HG03342 (cell line): ENCODE data around the gene CTNNBL1.

Experiments used
- ATAC-seq: cut with Tn5 transposase; IDR thresholded peaks from one replicate; pipeline ENCODE4 v1.9.1; 2021; ENCODE audit warnings: mild to moderate bottlenecking, moderate library complexity; ENCODE audit not compliant: unreplicated experiment

CTNNBL1 gene

GRCh38 chr20:37775200-37775599 is 81.4 kb downstream of the CTNNBL1 start:
- no peak for ATAC-seq

GRCh38 chr20:37776049-37776448 is 82.2 kb downstream of the CTNNBL1 start:
- no peak for ATAC-seq

GRCh38 chr20:37776526-37776925 is 82.7 kb downstream of the CTNNBL1 start:
- ATAC-seq: no peak

DNA sequence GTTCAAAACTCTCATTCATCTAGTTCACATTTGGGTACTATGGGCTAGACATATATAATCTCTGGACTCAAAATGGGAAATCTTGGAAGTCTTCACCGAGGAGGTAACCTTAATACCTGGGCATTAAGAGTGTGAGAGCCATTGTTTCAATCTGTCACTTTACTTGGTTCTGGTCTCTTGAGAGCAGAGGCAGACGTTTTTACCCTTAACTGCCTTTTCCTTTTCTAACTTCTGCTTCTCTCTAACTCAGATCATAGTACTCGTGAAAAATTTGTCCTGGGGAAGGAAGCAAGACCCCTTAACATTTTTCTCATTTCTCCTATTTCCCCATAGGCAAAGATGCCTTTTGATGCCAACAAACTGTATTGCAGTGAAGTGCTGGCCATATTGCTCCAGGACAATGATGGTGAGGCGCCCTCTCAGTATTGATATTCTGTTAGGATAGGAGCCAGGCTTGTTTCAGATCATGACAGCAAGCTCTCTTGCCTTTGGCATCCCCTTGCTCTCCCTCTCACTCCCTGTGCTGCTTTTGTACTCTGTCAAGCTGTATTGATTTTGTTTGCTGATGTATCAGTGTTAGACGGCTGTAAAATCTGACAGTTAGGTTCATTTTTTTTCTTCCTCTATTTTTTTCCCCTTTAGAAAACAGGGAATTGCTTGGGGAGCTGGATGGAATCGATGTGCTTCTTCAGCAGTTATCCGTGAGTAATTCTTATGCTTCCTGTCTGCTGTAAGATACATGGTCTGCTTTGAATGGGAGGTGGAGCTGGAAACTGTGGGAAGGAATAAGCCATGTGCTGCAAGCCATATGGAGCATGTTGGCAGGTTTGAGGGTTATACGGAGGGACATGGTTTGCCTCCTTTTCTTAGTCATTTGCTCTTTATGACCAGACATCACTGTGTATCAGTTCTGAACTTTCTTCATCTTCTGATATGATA is 83.5 kb downstream of the CTNNBL1 start:
- no peak for ATAC-seq

DNA sequence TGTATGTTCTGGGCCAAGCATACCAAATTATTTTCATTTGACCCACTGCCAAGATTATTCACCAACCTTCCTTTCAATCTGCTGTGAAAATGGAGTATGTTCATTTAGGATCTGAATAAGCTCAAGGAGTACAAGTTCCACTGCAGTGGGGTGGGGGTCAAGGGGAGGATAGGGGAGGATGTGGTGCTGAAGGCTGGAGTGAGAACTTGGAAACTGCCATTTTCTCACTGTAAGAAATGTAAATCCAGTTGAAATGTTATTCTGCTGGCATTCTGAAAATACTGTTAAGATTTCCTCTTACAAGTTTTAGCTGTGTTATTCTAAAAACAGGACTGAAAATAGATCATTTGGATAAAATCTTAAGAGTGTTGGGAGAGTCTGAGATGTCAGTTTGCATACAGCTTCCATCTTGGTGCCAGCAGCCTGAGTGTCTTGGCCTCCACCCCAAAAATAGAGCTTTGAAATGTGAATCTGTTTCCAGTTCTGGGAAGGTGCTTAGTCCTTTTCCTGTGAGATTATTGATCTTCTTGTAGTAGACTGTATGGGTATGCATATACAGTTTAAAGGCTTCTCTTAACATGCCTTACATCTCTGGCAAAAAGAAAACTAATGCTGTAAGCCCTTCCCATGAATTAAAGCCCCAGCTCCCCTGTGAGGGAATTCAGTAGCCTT is 84.3 kb downstream of the CTNNBL1 start:
- no peak for ATAC-seq

- no peak for ATAC-seq
Measured at GRCh38 chr20:37781626-37782025, 87.8 kb downstream of the CTNNBL1 start.

- ATAC-seq: no peak
Measured at GRCh38 chr20:37786043-37786442, 92.2 kb downstream of the CTNNBL1 start.

DNA sequence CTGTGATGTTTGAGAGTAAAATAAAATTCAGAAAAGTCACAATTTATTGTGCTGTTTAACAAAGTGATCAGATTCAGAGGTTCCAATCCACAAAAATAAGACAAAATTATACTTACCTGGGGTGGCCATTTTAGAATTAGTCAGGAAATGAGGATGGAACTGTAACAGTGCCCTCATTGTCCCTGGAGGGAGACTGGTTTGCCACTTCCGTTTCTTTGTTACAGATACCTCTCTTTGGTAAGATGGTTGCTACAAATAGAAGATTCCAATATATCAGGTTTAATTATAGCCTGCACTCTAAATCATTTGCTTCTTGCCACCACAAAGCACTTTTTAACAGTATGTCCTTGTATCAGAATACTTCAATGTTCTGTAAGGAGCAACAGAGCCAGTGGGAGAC is 95.6 kb downstream of the CTNNBL1 start:
- no peak for ATAC-seq

DNA sequence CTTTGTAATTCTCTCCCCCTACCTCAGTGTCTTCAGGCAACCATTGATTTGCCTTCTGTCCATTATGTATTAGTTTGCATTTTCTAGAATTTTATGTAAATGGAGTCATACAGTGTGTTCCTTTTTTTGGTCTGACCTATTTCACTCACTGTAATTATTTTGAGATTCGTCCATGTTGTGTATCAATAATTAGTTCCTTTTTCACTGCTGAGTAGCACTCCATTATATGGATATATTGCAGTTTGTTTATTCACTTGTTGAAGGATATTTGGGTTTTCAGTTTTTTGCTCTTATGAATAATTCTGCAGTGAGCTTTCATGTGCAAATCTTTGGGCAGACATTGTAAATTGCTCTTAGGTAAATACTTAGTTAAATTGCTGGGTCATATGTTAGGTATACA is 97.1 kb downstream of the CTNNBL1 start:
- ATAC-seq: no peak

DNA sequence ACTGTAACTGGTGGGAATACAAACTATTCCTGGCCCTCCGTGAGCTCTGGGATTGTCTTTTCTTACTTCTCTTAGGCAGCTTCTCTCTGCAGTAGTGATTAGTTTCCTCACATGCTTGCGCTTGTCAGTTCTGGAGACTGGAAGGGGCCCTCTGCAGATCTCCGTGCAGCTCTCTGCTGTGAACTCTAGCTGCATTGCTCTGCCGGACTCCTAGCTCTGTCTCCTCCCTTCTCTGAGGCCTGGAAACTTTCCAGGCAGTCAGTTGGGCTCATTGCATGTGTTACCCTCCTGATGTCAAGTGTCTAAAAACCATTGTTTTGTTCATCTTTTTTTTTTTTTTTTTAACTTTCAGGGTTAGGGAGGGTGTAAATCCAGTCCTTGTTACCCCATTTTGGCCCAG is 102.3 kb downstream of the CTNNBL1 start:
- ATAC-seq: no peak

- ATAC-seq: no peak
Measured at GRCh38 chr20:37796733-37797132, 102.9 kb downstream of the CTNNBL1 start.

DNA sequence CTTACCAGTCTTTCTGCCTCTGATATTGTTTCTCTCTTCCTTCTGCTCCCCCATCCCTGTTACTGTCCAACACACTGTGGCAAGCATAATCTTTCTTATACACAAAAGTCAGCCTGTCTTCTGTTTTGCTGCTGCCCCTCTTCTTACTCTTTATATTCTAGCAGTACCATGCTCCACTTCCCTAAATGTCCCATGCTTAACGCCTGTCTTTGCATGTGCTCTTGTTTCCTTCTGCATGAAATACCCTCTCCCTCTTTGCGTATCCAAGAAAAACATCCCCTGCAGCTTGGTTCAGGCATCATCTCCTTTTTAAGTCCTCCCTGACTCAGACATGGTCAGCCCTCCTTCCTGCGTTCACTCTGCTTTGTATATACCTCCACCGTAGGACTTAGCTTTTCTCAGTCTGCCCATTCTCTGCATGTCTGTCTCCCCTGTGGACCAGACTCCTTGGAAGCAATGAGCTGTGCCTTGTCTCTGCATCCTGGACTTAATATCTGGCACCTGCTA is 103.9 kb downstream of the CTNNBL1 start:
- ATAC-seq: no peak

DNA sequence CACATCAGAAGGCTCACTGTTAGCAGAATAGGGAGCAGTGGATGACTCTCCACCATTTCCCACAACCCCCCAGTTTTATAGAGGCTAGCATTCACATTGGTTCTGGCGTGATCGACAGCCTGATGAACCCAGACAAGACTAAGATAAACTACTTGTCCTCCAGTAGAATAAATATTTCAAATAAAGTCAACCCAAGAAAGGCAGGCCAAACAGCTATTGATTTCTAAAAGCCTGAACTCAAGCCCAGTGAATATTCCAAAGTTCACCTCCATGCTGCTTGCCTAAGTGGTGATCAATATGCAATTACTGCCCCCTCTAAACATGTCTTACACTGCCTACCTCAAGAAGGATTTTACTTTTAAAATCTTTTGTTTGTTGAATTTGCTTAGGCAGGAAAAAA is 104.5 kb downstream of the CTNNBL1 start:
- no peak for ATAC-seq

- no peak for ATAC-seq
Measured at GRCh38 chr20:37800618-37801017, 106.8 kb downstream of the CTNNBL1 start.

DNA sequence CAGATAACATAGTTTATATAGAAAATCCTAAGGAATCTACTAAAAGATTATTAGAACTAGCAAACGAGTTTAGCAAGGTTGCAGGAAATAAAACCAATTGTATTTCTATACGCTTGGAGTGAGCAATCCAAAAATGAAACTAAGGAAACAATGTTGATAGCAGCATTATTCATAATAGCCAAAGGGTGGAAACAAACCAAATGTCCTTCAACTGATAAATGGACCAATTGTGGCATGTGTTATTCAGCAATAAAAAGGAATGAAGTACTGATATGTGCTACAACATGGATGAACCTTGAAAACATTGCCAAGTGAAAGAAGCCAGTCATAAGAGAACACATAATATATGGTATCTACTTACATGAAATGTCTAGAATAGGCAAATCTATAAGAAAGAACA is 108.1 kb downstream of the CTNNBL1 start:
- no peak for ATAC-seq

DNA sequence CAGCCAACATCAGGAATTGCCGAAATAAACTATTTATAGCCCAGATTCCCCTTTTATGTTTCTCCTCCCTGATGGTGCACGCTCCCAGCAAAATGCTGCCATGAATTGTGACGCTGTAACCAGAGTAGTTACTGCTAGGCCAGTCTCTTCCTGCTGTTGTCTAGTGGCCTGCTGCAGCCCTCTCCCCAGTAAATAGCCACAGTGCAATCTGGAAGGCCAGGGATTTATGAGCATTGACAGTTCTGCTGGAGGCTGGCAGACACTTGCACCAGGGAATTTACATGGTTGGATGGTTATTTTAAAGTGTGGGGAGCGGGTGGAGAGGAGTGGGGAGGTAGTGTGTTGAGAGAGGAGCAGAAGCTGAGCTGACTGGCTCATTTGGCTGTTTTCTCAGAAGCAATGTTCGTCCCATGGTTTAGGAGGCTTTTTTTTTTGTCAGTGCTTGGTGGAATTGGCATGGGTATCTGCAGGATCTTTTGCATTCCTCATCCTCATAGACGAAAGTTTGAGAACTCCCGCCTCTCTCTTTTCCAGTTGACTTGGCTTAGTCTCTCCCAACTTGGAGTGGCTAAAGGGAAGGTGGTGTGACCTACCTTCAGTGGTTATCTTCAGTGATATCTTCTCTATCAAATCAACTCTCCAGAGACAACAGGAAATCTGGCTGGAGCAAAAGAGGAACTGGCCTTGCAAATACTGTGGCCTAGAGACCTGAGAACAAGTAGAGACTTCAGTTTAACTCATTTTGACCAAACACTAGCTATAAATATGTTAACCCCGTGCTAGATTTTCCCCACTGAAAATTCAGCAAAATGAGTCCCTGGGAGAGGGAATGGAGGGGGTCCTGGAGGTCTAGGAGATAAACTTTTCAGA is 109.8 kb downstream of the CTNNBL1 start:
- peak; percentile 51 for ATAC-seq

DNA sequence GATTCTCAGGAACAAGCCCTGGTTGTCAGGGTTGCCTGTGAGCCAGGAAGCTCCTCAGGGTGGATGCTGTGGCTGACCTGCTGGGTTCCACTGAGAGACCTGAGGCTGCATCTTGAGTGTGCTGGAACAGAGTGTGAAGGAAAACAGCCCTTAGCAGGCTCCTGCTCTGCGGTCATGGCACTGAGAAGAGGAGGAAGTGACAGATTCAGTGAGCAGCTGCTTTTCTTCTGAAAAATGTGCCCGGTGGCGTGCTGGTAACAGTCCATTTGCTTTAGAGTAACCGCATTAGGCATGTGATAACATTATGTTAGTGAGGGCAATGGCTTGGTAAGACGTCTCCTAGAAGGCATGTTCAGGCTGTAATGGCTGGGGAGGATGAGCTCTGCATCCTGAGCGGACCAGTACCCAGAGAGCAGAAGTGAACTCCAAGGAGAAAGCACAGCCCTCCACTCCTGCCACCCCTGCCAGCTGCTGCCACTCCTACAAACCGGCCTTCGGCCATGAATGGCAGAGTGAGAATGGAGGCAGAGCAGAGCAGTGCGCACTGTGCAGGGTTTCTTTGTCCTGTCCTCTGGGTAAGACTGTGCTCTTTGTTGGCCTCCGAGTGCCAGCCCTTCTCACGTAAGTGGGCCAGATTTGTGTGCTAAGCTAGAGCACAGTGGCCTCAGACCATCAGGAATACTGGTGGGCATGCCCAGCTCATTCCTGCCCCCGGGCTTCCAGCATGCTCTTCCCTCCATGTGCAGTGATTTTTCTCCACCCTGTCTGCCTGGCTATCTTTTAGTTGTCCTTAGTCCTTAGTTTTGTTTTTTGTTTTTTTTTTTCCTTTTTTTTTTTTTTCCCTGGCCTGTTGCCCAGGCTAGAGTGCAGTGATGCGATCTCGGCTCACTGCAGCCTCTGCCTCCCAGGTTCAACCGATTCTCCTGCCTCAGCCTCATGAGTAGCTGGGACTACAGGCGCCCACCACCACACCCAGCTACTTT is 111.0 kb downstream of the CTNNBL1 start:
- ATAC-seq: peak; percentile 71

DNA sequence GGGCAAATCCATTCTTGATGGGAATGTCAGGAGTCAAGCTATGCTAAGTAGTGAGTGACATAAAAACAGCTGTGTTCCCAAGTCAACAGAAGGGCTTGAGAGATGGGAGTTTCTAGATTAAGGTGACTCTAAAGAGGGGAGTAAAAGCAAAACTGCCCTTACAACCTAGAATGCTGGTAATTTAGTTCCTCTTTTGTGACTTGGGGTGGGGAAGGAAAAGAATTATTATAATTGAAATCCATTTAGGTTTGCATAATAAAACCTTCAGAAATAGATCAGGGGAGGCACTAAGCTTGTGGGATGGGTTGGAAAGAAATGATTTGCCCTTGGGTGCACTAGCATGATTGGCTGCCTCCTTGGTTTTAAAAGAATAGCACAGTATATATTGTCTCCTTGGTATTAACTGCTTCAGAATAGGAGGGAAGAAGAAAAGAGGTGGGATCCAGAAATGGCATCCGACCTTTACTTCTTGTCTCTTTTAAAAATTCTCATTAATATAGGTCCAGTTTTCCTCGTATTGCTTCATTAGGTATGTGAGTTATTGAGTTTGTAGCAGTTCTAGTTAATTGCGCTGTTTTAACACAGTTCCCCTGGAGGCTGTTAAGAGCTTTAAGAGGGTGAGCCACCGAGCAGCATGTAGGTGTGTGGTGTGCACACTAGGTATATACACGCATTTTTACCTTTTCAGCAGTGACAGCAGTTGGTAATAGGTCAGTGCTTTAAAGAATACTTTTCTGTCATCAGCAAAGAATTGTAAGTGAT is 113.8 kb downstream of the CTNNBL1 start:
- ATAC-seq: no peak
